Panc1 (cell line): Measurements from ENCODE around the gene FAN1. TPM values are rescaled to one million over a fixed set of nuclear protein-coding genes. Genes with fewer than 3 reads are reported as not detected.

Experiments used
- ATAC-seq: fragments of 200-7000 bp; cut with Tn5 transposase; 2 replicates; pipeline ENCODE4 v1.9.1; 2020; ENCODE audit warnings: mild to moderate bottlenecking, moderate library complexity
- BruUV-seq: library from RNA; stranded (reverse); fragments of 400-500 nt; replicated peaks from 2 replicates; lab custom pipeline; 2021; lab: Mats Ljungman, UMichigan
- CTCF ChIA-PET: fragments of 300-600 bp; sonication (Branson Sonifier 250); formaldehyde crosslinking; loops from one replicate; lab custom pipeline; 2022; ENCODE audit warnings: antibody characterized with exemption; lab: Charles Lee
- POLR2A ChIA-PET: fragments of 300-600 bp; sonication (Branson Sonifier 250); formaldehyde crosslinking; loops from one replicate; lab custom pipeline; 2022; ENCODE audit warnings: antibody characterized with exemption; lab: Charles Lee
- DNase-seq: peaks from one replicate; pipeline ENCODE4 v3.0.0-alpha.2; 2010; ENCODE audit warnings: low read depth, low spot score
- H3K27ac ChIP-seq: 2 replicates; pipeline ENCODE4 v1.5.1; 2011; ENCODE audit warnings: mild to moderate bottlenecking, low read length, inconsistent platforms
- H3K27me3 ChIP-seq: fragments of 200-500 bp; sonication (Bioruptor generic); 2 replicates; pipeline ENCODE4 v1.6.0; 2014; ENCODE audit warnings: low read length, inconsistent platforms; ENCODE audit not compliant: control insufficient read depth, insufficient read depth
- H3K36me3 ChIP-seq: fragments of 200-500 bp; sonication (Bioruptor generic); 2 replicates; pipeline ENCODE4 v1.5.1; 2014; ENCODE audit warnings: inconsistent platforms, mild to moderate bottlenecking, low read length, moderate library complexity; ENCODE audit not compliant: control insufficient read depth, insufficient read depth
- H3K4me1 ChIP-seq: 2 replicates; pipeline ENCODE4 v1.5.1; 2011; ENCODE audit warnings: inconsistent platforms, mild to moderate bottlenecking, low read length, moderate library complexity; ENCODE audit not compliant: control insufficient read depth, insufficient read depth
- H3K4me3 ChIP-seq, 2 experiments: 2 replicates each; pipeline ENCODE4 v1.5.1; 2011 to 2012; ENCODE audit warnings: low read depth in 2 of 2, low read length in 2 of 2, mild to moderate bottlenecking in 2 of 2, inconsistent platforms in 1 of 2, moderate library complexity in 1 of 2
- H3K9me3 ChIP-seq: fragments of 200-500 bp; sonication (Bioruptor generic); 2 replicates; pipeline ENCODE4 v1.5.1; 2014; ENCODE audit warnings: low read depth, mild to moderate bottlenecking, inconsistent platforms, low read length, moderate library complexity; ENCODE audit not compliant: control insufficient read depth, insufficient read depth
- CTCF ChIP-seq: fragments of 450-650 bp; IDR thresholded peaks from 2 replicates; pipeline ENCODE4 v1.5.1; 2017; ENCODE audit warnings: mild to moderate bottlenecking
- POLR2AphosphoS5 ChIP-seq: IDR thresholded peaks from 2 replicates; pipeline ENCODE4 v1.6.1; 2012; ENCODE audit warnings: mild to moderate bottlenecking, low read depth, low read length, moderate library complexity
- REST ChIP-seq, 2 experiments: IDR thresholded peaks; 2 replicates each; pipeline ENCODE4 v1.6.1; 2011 to 2012; ENCODE audit warnings: low read depth in 2 of 2, control low read depth in 1 of 2, low read length in 1 of 2, mild to moderate bottlenecking in 1 of 2, moderate library complexity in 1 of 2; ENCODE audit not compliant: insufficient read depth in 1 of 2
- SIN3A ChIP-seq: IDR thresholded peaks from 2 replicates; pipeline ENCODE4 v1.6.1; 2012; ENCODE audit warnings: low read depth, mild to moderate bottlenecking, low read length, moderate library complexity, borderline replicate concordance; ENCODE audit not compliant: insufficient read depth
- TCF7L2 ChIP-seq: IDR thresholded peaks from 2 replicates; pipeline ENCODE4 v1.6.1; 2011; ENCODE audit warnings: mild to moderate bottlenecking, low read depth, low read length, inconsistent platforms
- in situ Hi-C: cut with HindIII; loops from 2 replicates; pipeline ENCODE4 v1.10.0; 2016; ENCODE audit warnings: low sequenced_read_pairs, low pct_unique_long_range_greater_than_20kb
- intact Hi-C: fragments of 100-400 bp; cut with micrococcal nuclease; formaldehyde crosslinking; loops from one replicate; pipeline ENCODE4 v1.10.0; 2022; ENCODE audit not compliant: unreplicated experiment
- total RNA-seq: library from RNA; stranded (reverse); gene quantifications from one replicate; pipeline ENCODE4 v1.2.1, GENCODE V29; 2021; ENCODE audit not compliant: unreplicated experiment

FAN1 gene
- total RNA-seq, 1 experiment from 2014 or later: 16.4 TPM

GRCh38 chr15:30906366-30906765 is 2.7 kb downstream of the FAN1 start:
- in situ Hi-C loops: no loop called here

GRCh38 chr15:30913761-30914160 is 10.0 kb downstream of the FAN1 start:
- in situ Hi-C loops: no loop called here
- intact Hi-C loops: no loop called here
- CTCF ChIA-PET: no interaction called here
- TF ChIP-seq CTCF (no peak), SIN3A (no peak), POLR2AphosphoS5 (no peak), REST (IDR thresholded peaks at IDR 0.05; ENCODE audit: insufficient read depth in 1 of 2, low read depth in 2 of 2, low read length in 1 of 2) (no peak), TCF7L2 (no peak)
- H3K27ac ChIP-seq: no peak overlapping the region
- DNase-seq: no peak
- peaks cover 3% of the 10 kb centered on the region; the same call in 1 of the 2 replicates for H3K36me3 ChIP-seq
- H3K4me1 ChIP-seq: no peaks in the 10 kb centered on the region
- BruUV-seq: no TSS peak
- no peaks in the 10 kb centered on the region for H3K27me3 ChIP-seq
- ATAC-seq: no peak
- H3K4me3 ChIP-seq: no peak overlapping the region
- H3K9me3 ChIP-seq: no peaks in the 10 kb centered on the region
- POLR2A ChIA-PET: no interaction called here

More at GRCh38 chr15:30906366-30906765, 2.7 kb downstream of the FAN1 start:
- TF ChIP-seq SIN3A (no peak), POLR2AphosphoS5 (no peak), REST (IDR thresholded peaks at IDR 0.05; ENCODE audit: insufficient read depth in 1 of 2, low read depth in 2 of 2, low read length in 1 of 2) (no peak), TCF7L2 (no peak), CTCF (no peak)
- DNase-seq: no peak
- ChIA-PET CTCF (no interaction called here), POLR2A (no interaction called here)
- Histone ChIP-seq H3K27me3 (no peaks in the 10 kb centered on the region), H3K9me3 (no peaks in the 10 kb centered on the region), H3K4me1 (peaks cover 14% of the 10 kb centered on the region), H3K27ac (no peak overlapping the region), H3K4me3 (no peak overlapping the region), H3K36me3 (no peaks in the 10 kb centered on the region; the same call in 1 of the 2 replicates)
- no TSS peak for BruUV-seq
- no peak for ATAC-seq
- intact Hi-C loops: no loop called here
